Activated naive CD8-positive, alpha-beta T cell (primary cell): ENCODE measurements around the gene MARVELD1.

Source experiments
- H3K27ac Mint-ChIP-seq: one replicate; pipeline ENCODE4 v1.8.0; 2021; ENCODE audit warnings: mixed read lengths
- H3K27me3 Mint-ChIP-seq: one replicate; pipeline ENCODE4 v1.8.0; 2021; ENCODE audit warnings: mixed read lengths
- H3K36me3 Mint-ChIP-seq: one replicate; pipeline ENCODE4 v1.8.0; 2021; ENCODE audit warnings: mixed read lengths
- H3K4me1 Mint-ChIP-seq: one replicate; pipeline ENCODE4 v1.8.0; 2021; ENCODE audit warnings: low read depth, mixed read lengths
- H3K4me3 Mint-ChIP-seq: one replicate; pipeline ENCODE4 v1.8.0; 2021; ENCODE audit warnings: mild to moderate bottlenecking, mixed read lengths
- H3K9me3 Mint-ChIP-seq: one replicate; pipeline ENCODE4 v1.8.0; 2021; ENCODE audit warnings: low read depth, mixed read lengths

Gene MARVELD1

DNA sequence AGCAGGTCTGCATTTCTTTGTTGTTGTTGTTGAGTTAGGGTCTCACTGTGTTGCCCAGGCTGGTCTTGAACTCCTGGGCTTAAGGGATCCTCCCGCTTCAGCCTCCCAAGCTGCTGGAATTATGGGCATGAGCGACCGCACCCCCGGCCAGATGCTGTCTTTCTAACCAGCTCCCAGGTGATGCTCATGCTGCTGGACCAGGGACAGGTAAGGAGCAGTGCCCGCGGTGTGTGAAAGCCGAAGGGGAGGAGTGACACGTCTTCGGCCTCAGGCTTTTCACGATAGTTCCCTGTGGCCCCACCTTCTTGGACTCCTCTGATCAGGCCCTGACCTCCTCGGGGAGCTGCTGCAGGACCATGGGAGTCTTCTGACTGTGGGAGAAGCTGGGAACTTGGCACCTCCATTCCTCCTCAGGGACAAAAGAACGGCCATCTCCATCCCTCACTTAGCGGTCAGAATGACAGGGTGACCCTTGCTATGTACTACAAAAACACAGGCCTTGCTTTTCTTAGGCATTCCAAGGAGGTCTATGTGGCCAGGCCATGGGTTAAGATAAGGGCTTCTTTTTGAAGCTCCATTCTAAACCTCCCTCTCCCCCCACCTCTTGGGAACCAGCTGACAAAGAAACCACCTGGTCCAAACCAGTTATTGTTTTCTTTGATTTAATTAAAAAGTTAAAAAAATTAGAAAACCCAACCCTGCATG lies 52.7 kb downstream of the MARVELD1 start:
- Mint-ChIP-seq H3K9me3 (no peaks in the 10 kb centered on the region), H3K27ac (no peak overlapping the region), H3K36me3 (peaks cover 10% of the 10 kb centered on the region), H3K4me3 (no peak overlapping the region), H3K27me3 (peaks cover 6% of the 10 kb centered on the region), H3K4me1 (peaks cover 21% of the 10 kb centered on the region)

DNA sequence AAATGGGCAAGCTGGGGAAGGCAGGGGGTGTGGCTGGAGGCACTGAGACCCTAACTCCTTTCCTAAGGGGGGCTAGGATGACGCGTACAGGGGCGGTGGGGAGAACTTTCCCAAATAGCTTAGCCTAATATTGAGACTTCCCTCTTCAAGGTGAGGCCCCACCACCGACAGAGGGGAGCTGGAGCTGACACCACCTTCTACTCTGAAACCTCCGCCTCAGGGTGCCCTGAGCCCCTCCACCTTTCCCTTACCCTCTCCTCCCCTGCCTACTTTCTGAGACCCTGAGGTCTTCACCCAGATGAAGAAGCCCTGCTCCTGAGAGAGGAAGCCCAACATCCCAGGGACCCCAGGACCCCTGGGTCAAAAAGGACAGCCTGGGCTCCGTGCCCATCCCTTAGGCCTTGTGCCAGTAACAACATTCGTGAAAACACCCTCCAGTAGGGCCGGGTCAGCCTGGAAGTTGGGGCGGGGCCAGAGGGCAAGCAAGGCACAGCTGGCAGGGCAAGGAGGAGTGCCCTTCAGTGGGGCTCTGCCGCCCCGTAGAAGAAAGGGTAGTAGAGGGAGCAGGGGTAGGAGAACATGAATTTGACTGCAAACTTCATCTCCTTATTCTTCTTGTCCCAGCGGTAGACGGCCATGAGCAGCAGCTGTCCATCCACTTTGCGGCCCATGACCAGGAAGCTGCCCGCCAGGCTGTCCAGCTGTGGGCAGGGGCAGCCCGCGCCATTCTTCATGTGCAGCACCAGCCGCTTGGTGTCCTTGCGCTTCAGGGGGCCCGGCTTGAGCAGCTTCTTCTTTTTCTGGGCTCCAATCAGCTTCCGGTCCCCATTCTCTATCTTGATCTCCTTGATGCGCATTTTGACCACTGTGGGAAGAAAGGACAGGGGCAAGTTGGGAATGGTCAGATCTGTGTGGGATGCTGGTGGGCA lies 53.7 kb downstream of the MARVELD1 start:
- Mint-ChIP-seq H3K27ac (no peak overlapping the region), H3K27me3 (peaks cover 7% of the 10 kb centered on the region), H3K4me1 (peaks cover 24% of the 10 kb centered on the region), H3K4me3 (no peak overlapping the region), H3K9me3 (no peaks in the 10 kb centered on the region), H3K36me3 (peaks cover 5% of the 10 kb centered on the region)
